GM21447 (cell line): Measurements from ENCODE around the gene SPAG4.

ENCODE experiments used
- ATAC-seq: cut with Tn5 transposase; IDR thresholded peaks from one replicate; pipeline ENCODE4 v1.9.1; 2021; ENCODE audit not compliant: unreplicated experiment

SPAG4 gene

DNA sequence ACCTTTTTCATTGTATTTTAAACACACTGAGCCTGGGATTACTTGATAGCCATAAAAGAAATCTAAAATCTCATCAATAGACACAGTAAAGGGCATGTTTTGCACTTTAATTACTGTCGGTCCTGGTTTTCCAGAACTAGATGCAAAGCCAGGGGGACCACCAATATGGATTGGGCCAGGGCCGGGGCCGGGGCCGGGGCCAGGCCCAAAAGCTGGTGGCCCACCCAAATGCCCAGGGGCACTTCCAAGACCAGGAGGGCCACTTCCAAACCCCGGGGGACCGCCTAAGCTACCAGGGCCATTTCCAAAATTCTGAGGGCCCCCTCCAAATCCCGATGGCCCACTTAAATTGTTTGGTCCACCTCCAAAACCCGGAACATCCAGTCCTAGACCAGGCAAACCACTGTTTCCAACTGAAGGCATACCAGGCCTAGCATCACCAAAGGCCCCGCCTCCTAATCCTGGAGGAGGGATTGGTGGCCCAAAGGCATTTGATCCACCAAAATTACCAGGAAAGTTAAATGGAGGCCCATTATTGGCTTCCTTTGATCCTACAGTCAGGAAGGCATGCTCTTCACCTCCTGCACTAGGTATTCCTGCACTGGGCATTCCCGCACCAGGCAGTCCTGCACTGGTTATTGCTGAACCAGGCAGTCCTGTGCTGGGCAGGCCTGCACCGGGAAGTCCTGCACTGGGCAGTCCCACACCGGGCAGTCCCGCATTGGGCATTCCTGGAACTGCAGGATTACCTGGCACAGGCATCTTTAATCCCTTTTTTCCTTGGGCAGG lies 37.2 kb downstream of the SPAG4 start:
- no peak for ATAC-seq

DNA sequence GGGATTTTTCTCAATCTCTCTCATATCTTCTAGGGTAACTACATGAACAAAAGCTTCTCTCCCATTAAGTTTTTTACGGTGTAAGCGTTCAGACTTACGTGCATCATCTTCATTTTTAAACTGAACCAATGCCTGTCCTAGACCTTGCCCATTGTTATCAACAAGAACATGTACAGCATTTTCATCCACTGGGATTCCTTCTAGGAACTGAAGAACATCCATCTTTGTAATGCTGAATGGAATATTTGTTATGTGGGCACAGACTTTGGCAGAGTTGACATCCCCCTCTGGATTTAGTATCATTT lies 37.8 kb downstream of the SPAG4 start:
- no peak for ATAC-seq

DNA sequence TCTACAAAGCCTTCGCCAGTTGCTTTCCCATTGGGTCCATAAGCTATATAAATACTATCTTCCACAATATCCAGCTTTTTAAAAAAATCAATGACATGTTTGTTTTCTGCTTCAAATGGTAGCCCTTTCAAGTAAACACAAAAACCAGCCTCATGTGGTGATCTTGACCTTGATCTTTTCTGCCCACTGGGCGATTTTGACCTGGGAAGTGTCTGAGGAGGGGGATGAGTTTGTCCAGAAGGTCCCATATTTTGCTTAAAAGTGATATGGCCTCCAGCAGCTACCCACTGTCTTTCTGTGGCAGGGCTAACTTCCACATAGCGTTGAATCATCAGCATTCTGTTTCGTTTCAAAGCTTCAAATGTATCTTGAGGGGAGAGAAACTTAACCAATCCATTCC lies 38.3 kb downstream of the SPAG4 start:
- ATAC-seq, result no peak

DNA sequence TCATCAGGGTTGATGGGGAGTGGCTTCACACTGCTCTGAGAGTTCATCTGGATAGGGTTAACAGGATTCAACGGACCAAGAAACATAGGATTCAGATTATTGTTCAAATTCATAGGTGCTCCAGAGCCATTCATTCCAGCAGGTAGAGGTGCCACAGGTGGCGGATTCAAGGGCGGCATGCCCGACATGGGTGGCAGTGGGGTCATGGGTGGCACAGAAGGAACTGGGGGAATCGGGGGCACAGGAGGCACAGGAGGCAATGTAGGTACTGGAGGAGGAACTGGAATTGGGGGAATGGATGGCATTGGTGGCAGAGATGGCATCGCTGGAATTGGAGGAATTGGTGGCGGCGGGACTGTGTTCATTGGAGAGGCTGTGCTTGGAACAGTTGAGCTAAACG lies 38.8 kb downstream of the SPAG4 start:
- no peak for ATAC-seq

DNA sequence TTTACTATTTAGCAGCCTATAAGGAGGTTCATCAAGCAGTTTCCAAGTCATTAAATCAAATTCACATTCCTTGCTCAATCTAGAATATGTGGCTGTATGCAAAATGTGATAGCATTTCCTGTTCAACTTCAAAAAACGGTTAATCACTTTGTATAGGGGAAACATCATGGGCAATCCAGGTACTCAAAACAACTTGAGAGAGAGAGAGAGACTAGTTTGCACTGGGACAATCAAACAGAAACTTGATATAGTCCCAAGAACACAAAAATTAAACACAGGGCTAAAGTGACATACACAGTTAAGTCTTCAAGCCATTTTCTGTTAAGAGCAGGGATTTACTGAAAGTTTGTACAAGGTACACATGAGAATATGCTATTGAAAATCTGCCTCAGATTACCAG lies 41.6 kb downstream of the SPAG4 start:
- no peak for ATAC-seq

DNA sequence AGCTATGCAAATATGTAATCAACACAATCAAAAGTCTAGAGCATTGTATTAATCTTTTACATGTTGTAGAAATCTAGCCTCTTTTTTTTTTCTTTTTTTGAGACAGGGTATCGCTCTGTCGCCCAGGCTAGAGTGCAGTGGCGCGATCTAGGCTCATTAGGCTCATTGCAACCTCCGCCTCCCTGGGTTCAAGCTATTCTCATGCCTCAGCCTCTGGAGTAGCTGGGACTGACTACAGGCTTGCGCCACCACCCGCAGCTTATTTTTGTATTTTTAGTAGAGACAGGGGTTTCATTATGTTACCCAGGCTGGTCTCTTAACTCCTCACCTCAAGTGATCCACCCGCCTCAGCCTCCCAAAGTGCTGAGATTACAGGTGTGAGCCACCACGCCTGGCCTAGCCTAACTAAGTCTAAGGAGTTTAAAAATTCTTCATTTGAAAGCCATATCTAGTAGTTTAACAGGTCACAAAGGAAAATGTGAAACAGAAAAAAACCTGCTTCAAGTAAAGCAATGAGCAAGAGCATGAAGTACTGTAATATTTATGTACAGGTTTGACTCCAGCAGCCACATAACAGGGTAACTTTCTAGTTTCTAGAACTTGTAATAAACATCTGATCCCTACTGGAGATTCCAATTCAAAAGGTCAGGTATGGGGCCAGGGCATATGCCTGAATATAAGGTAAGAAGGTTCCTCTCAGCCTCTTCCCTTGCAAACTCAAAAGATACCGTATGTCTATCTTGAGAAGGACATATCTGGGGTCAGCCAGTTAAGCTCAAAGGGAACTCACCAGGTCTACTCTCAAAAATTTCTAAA lies 44.7 kb downstream of the SPAG4 start:
- ATAC-seq, result no peak

DNA sequence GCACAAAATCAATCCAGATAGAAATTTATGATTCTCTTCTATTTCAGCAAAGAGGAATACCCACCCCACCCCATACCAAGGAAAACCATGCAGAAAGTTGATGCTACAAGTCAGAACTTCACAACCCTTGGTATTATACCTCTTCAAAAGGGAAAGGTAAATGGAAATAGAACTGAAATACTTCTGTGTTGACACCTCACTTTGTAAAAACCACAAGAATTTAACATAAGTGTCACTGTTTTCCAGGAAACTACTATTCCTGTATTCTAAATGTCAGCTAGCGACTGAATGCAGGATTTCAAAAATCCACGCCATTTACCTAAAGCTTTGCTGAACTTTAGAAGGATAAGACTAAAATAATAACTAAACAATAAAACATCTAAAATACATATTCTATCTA lies 45.4 kb downstream of the SPAG4 start:
- ATAC-seq, result no peak

DNA sequence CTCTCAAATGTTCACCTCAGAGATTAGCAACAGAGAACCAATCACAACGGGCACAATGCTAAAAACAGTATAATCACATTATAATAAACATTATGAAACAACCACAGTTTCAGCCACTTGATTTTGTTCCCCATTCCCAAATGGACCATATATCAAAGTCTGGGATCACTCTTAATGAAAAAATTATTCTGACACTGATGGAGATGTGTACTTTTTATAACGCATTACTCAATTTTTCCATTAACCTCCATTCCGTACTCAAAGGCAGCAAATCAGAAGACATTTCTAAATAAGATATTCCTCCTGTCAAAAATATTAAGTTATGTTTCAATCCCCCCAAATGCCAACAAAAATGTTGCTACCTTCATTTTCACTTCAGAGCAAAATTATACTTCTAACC lies 46.3 kb downstream of the SPAG4 start:
- no peak for ATAC-seq

DNA sequence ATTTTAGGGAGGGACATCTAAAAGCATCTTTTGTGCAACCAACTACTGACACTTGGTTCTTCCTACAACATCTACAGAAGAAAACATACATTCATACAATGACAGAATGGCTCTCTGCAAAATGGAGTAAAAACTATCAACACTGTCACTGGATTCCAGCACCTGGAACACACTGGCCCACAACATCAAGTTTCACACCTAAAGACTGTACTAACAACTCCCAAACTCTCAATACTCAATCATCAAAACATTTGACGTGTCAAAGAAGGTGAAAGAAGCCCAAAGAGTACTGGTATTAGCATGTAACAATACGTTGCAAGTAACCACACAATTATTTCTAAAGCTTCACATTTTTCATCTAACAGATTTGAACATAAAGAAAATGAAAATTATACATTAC lies 46.9 kb downstream of the SPAG4 start:
- ATAC-seq, result no peak

DNA sequence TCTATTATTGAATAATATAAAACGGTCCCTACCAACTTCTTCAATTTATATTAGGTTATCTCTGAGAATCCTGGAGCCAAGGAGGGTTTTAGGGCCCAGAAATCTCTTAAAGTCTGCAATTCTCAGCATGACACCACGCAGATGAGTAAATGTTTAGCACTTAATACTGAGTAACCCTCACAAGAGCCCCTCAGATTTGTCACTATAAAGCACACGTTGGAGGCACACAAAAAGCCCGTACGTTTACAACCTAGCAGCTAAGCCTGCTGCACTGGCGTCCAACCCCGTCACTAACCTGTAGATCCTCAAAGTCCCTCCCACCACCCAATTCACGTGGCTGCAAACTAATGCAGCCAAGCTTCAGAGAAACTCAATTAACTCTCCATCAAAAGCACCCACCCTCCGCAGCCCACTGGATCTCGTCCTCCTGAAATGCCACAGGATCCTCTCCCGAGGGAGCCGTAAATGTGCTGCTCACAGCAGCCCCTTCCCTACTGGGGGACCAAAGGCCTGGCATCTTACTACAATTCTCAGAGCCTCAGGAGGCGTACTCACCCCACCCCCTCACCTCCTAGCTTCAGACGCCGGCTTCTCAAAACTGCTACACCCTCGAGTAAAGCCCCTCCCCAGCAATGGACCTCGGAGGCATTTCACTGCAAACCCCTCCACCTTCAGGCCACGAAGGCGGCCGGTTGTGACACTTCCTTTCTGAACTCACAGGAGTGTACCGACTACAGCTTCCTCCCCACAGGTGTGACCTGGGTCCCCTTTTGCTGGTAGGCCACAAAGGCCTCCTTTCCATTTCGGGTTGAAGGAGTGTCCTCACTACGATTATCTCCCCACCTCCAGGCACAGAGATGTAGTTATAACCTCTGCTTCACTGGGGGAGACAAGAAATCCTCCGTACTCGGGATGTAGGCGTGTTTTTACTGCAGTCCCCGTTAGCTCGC lies 48.2 kb downstream of the SPAG4 start:
- peak; percentile 36 for ATAC-seq

DNA sequence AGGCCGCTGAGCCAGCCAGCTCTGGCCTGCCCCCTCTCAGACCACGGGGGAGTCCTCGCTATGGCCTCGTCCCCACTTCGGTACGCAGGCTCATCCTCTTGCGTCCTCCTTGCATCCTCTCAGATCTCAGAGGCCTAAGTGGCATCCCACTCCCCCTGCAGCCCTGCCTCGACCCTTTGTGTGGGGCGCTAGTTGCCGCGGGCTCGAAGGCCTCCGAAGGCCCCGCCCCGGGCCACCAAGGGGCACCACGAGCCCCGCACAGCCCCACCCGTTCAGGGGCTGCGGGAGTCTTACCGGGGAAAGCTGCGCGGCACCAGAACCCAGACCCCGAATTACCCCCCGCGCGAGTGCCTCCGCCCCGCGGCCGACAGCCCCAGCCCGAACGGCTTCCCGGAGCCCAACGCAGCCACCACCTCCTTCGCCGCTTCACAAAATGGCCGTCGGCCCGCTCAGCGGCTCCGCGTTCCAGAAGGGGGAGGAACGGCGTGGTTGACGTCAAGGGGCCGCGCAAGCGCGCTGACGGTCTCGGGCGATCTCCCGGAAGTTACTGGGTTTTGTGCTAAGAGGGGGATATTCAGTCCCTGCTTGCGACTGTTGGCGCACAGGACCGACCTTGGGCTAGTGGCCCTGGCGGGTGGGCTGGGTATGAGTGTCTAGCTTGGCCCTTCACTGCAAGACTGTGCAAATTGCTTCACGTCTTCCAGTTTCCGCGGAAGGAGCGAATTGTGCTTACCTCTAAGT lies 49.0 kb downstream of the SPAG4 start, which contains the start of the genes CPNE1 and RBM12:
CPNE1 (minus strand) TSS at position 435 of the 741 bp plus-strand sequence. CDS start 31,977 bp downstream, outside the sequence.
RBM12 (minus strand) TSS at position 435 of the 741 bp plus-strand sequence. CDS start 9,578 bp downstream, outside the sequence.
- peak; percentile 63 for ATAC-seq

DNA sequence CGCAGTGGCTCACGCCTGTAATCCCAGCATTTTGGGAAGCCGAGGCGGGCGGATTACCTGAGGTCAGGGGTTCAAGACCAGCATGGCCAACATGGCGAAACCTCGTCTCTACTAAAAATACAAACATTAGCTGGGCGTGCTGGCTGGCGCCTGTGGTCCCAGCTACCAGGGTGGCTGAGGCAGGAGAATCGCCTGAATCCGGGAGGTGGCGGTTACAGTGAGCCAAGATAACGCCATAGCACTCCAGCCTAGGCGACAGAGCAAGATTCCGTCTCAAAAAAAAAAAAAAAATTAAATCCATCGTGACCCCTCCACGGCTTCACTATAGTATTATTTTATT lies 50.3 kb downstream of the SPAG4 start:
- no peak for ATAC-seq

DNA sequence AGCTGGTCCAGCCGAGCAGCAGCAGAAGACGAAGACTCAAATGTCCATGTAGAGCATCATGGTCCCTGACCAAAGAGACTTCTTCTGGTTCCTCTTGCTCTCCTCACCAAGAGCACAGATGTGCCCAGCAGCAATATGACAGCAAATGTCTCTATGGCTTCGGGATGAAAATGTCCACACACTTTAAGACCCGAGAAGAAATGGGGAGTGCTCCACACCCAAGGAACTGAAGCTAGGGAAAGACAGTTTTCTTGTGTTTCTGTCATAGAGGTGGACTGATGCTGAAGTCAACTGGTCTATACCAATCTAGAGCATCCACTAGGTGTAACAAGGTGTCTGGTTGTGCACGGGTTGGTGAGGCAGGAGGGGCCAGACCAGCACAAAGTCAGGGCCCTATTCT lies 53.6 kb downstream of the SPAG4 start:
- no peak for ATAC-seq

DNA sequence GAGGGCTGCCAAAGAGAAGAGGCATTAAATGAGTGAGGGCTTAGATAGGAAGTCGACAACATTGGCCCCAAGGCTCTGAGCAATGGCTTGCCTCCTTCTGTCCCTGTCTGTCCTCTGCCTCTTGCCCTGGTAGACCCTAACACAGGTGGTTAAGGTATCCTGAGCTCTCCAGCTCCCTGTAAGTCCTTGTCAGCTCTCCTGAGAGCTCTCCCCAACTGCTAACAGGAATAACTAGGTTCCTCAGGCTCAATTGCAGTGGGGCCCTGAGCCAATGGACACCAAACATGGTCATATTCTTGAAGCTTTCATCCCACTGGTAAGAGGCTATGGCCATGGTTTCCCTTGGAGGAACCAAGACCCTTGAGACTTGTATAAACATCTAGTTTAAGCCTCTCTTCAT lies 54.1 kb downstream of the SPAG4 start:
- ATAC-seq, result no peak
